MM.1S (cell line): ENCODE measurements around the gene RAB3GAP2.

ENCODE experiments used
- DNase-seq: peaks from one replicate; pipeline ENCODE4 v3.0.0-alpha.2; 2015
- H2AFZ ChIP-seq: fragments of 300-600 bp; sonication (generic); 2 replicates; pipeline ENCODE4 v1.6.0; 2016; ENCODE audit warnings: antibody characterized with exemption, low read length
- H3F3A ChIP-seq: fragments of 300-600 bp; sonication (generic); 2 replicates; pipeline ENCODE4 v1.6.1; 2016; ENCODE audit warnings: mild to moderate bottlenecking, antibody characterized with exemption, low read length, moderate library complexity, mixed read lengths; ENCODE audit not compliant: insufficient read depth
- H3K27ac ChIP-seq: fragments of 300-600 bp; sonication (generic); 2 replicates; pipeline ENCODE4 v1.5.1; 2016; ENCODE audit warnings: mild to moderate bottlenecking, low read length
- H3K27me3 ChIP-seq: fragments of 300-600 bp; sonication (generic); replicated peaks from 2 replicates; pipeline ENCODE4 v1.6.0; 2016; ENCODE audit warnings: low read length; ENCODE audit not compliant: insufficient read depth
- H3K36me3 ChIP-seq: fragments of 300-600 bp; sonication (generic); replicated peaks from 2 replicates; pipeline ENCODE4 v1.6.1; 2016; ENCODE audit warnings: mild to moderate bottlenecking, low read length, mixed read lengths; ENCODE audit not compliant: insufficient read depth
- H3K4me1 ChIP-seq: fragments of 300-600 bp; sonication (generic); 2 replicates; pipeline ENCODE4 v1.6.1; 2016; ENCODE audit warnings: low read length, mixed read lengths
- H3K4me2 ChIP-seq: fragments of 300-600 bp; sonication (generic); 2 replicates; pipeline ENCODE4 v1.6.0; 2016; ENCODE audit warnings: low read depth, low read length
- H3K4me3 ChIP-seq: fragments of 300-600 bp; sonication (generic); 2 replicates; pipeline ENCODE4 v1.5.1; 2016; ENCODE audit warnings: low read length, mixed read lengths
- H3K79me2 ChIP-seq: fragments of 300-600 bp; sonication (generic); 2 replicates; pipeline ENCODE4 v1.6.1; 2016; ENCODE audit warnings: mixed run types, low read length, mixed read lengths
- H3K9ac ChIP-seq: fragments of 300-600 bp; sonication (generic); 2 replicates; pipeline ENCODE4 v1.6.1; 2016; ENCODE audit warnings: low read length, mixed read lengths
- H3K9me2 ChIP-seq: fragments of 300-600 bp; sonication (generic); replicated peaks from 2 replicates; pipeline ENCODE4 v1.6.1; 2016; ENCODE audit warnings: mild to moderate bottlenecking, low read length, mixed read lengths; ENCODE audit not compliant: insufficient read depth
- H3K9me3 ChIP-seq: fragments of 300-600 bp; sonication (generic); replicated peaks from 2 replicates; pipeline ENCODE4 v1.6.1; 2016; ENCODE audit warnings: mild to moderate bottlenecking, low read length, mixed read lengths; ENCODE audit not compliant: insufficient read depth
- H4K20me1 ChIP-seq: fragments of 300-600 bp; sonication (generic); 2 replicates; pipeline ENCODE4 v1.6.1; 2016; ENCODE audit warnings: mild to moderate bottlenecking, low read length, moderate library complexity, mixed read lengths; ENCODE audit not compliant: insufficient read depth
- EZH2 ChIP-seq: fragments of 300-600 bp; sonication (generic); optimal IDR thresholded peaks from 2 replicates; pipeline ENCODE3; 2017; ENCODE audit warnings: low read depth, mild to moderate bottlenecking, antibody characterized with exemption, low read length, mixed read lengths
- EZH2phosphoT487 ChIP-seq: fragments of 300-600 bp; sonication (generic); IDR thresholded peaks from 2 replicates; pipeline ENCODE4 v1.6.1; 2018; ENCODE audit warnings: antibody characterized with exemption, low read length
- TF ChIP-seq, protein P1 (sequence below): fragments of 300-600 bp; sonication (generic); IDR thresholded peaks from 2 replicates; pipeline ENCODE4 v1.5.1; 2016; ENCODE audit warnings: antibody characterized with exemption, low read length, mixed read lengths

The RAB3GAP2 gene

GRCh38 chr1:220188538-220188937 is 83.7 kb downstream of the RAB3GAP2 start:
- TF ChIP-seq, protein P1, sequence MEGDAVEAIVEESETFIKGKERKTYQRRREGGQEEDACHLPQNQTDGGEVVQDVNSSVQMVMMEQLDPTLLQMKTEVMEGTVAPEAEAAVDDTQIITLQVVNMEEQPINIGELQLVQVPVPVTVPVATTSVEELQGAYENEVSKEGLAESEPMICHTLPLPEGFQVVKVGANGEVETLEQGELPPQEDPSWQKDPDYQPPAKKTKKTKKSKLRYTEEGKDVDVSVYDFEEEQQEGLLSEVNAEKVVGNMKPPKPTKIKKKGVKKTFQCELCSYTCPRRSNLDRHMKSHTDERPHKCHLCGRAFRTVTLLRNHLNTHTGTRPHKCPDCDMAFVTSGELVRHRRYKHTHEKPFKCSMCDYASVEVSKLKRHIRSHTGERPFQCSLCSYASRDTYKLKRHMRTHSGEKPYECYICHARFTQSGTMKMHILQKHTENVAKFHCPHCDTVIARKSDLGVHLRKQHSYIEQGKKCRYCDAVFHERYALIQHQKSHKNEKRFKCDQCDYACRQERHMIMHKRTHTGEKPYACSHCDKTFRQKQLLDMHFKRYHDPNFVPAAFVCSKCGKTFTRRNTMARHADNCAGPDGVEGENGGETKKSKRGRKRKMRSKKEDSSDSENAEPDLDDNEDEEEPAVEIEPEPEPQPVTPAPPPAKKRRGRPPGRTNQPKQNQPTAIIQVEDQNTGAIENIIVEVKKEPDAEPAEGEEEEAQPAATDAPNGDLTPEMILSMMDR = no peak
- TF ChIP-seq EZH2 = no peak
- TF ChIP-seq EZH2phosphoT487 = no peak
- Histone ChIP-seq H4K20me1 (no peaks in the 10 kb centered on the region), H3K9me2 (no peaks in the 10 kb centered on the region), H3K27ac (no peak overlapping the region), H3F3A (no peaks in the 10 kb centered on the region), H3K79me2 (no peaks in the 10 kb centered on the region), H3K9ac (no peak overlapping the region), H3K36me3 (peaks cover under 1% of the 10 kb centered on the region; the same call in 1 of the 2 replicates), H3K9me3 (no peaks in the 10 kb centered on the region), H2AFZ (no peak overlapping the region), H3K27me3 (no peaks in the 10 kb centered on the region), H3K4me1 (no peaks in the 10 kb centered on the region), H3K4me2 (no peak overlapping the region), H3K4me3 (no peak overlapping the region)
- DNase-seq = no peak

DNA sequence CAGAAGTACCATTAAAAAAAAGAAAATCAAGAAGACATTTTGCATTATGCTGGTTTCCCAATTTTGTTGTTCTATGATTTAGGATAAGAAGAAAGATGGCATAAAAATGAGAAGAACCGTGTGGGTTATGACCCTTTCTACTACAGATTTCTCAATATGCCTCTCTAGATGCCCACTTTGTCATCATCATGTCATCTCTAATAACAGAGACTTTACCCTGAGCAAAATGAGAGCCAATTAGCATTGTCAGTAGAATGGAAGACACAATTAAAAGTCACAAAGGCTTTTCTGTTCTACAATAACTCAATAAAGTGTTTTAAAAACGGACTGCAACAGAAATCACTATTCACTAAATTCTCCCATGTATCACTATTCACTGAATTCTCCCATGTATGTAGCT is 85.5 kb downstream of the RAB3GAP2 start:
- no peak for TF ChIP-seq EZH2phosphoT487
- no peak for TF ChIP-seq EZH2
- TF ChIP-seq, protein P1 = no peak
- Histone ChIP-seq H4K20me1 (no peaks in the 10 kb centered on the region), H3K9ac (no peak overlapping the region), H3K9me3 (no peaks in the 10 kb centered on the region), H3K79me2 (no peaks in the 10 kb centered on the region), H3K36me3 (no peaks in the 10 kb centered on the region; the same call in 1 of the 2 replicates), H2AFZ (no peak overlapping the region), H3K4me3 (no peak overlapping the region), H3K27ac (no peak overlapping the region), H3K27me3 (no peaks in the 10 kb centered on the region), H3K4me2 (no peak overlapping the region), H3F3A (no peaks in the 10 kb centered on the region), H3K4me1 (no peaks in the 10 kb centered on the region), H3K9me2 (no peaks in the 10 kb centered on the region)
- no peak for DNase-seq

GRCh38 chr1:220184506-220184905 is 87.7 kb downstream of the RAB3GAP2 start:
- Histone ChIP-seq H4K20me1 (no peaks in the 10 kb centered on the region), H3K36me3 (no peaks in the 10 kb centered on the region; the same call in 1 of the 2 replicates)

More at GRCh38 chr1:220184506-220184905, 87.7 kb downstream of the RAB3GAP2 start:
- no peak overlapping the region for H3K27ac ChIP-seq
- no peaks in the 10 kb centered on the region for H3K9me3 ChIP-seq
- H3K4me1 ChIP-seq = no peaks in the 10 kb centered on the region
- H3K9me2 ChIP-seq = no peaks in the 10 kb centered on the region
- H3F3A ChIP-seq = no peaks in the 10 kb centered on the region
- no peak overlapping the region for H3K9ac ChIP-seq
- H3K4me2 ChIP-seq = no peak overlapping the region
- no peak overlapping the region for H2AFZ ChIP-seq
- H3K27me3 ChIP-seq = no peaks in the 10 kb centered on the region
- no peaks in the 10 kb centered on the region for H3K79me2 ChIP-seq
- no peak overlapping the region for H3K4me3 ChIP-seq
- TF ChIP-seq EZH2 = no peak
- TF ChIP-seq EZH2phosphoT487 = no peak
- TF ChIP-seq, protein P1 = no peak
- no peak for DNase-seq
